Osteoblast (primary cell): ENCODE measurements around the gene PDLIM7. TPM values are rescaled to one million over a fixed set of nuclear protein-coding genes. Genes with fewer than 3 reads are reported as not detected.
A peak's percentile ranks its signal among the peaks of the same experiment; 100 is the strongest.

Experiments used
- DNase-seq: peaks from one replicate; pipeline ENCODE4 v3.0.0; 2011; ENCODE audit warnings: low spot score, mixed read lengths; ENCODE audit not compliant: insufficient read length; ENCODE audit errors: missing footprints
- H2AFZ ChIP-seq: 2 replicates; pipeline ENCODE4 v1.6.0; 2011; ENCODE audit warnings: mild to moderate bottlenecking, low read length
- H3K27ac ChIP-seq: 2 replicates; pipeline ENCODE4 v1.5.1; 2011; ENCODE audit warnings: mild to moderate bottlenecking, low read depth, low read length, moderate library complexity
- H3K27me3 ChIP-seq: 2 replicates; pipeline ENCODE4 v1.6.0; 2012; ENCODE audit warnings: mild to moderate bottlenecking, control low read depth, inconsistent platforms, low read length, moderate library complexity; ENCODE audit not compliant: insufficient read depth
- H3K36me3 ChIP-seq: 2 replicates; pipeline ENCODE4 v1.5.1; 2011; ENCODE audit warnings: mild to moderate bottlenecking, low read length, control low read depth, moderate library complexity; ENCODE audit not compliant: insufficient read depth
- H3K4me1 ChIP-seq: 2 replicates; pipeline ENCODE4 v1.5.1; 2011; ENCODE audit warnings: mild to moderate bottlenecking, low read length, control low read depth, moderate library complexity; ENCODE audit not compliant: insufficient read depth
- H3K4me2 ChIP-seq: 2 replicates; pipeline ENCODE4 v1.6.0; 2011; ENCODE audit warnings: mild to moderate bottlenecking, low read length; ENCODE audit not compliant: insufficient read depth
- H3K4me3 ChIP-seq: fragments of 200-600 bp; sonication (generic); 3 replicates; pipeline ENCODE4 v1.5.1; 2012; ENCODE audit warnings: mild to moderate bottlenecking, low read length, inconsistent platforms; ENCODE audit not compliant: insufficient read depth
- H3K79me2 ChIP-seq: 2 replicates; pipeline ENCODE4 v1.6.0; 2012; ENCODE audit warnings: mild to moderate bottlenecking, low read length, control low read depth, inconsistent platforms; ENCODE audit not compliant: insufficient read depth
- H3K9me3 ChIP-seq: 2 replicates; pipeline ENCODE4 v1.5.1; 2011; ENCODE audit warnings: low read depth, low read length, control low read depth
- H4K20me1 ChIP-seq: 2 replicates; pipeline ENCODE4 v1.6.0; 2012; ENCODE audit warnings: mild to moderate bottlenecking, low read length, control low read depth; ENCODE audit not compliant: insufficient read depth
- total RNA-seq: library from RNA; depleted of rRNA; stranded (reverse); fragments of >200 nt; gene quantifications from 2 replicates; pipeline ENCODE4 v1.2.3, GENCODE V29; 2012
- TF ChIP-seq, protein P1 (sequence below): IDR thresholded peaks from 2 replicates; pipeline ENCODE4 v1.5.1; 2011; ENCODE audit warnings: mild to moderate bottlenecking, low read depth, low read length, moderate library complexity; ENCODE audit errors: extremely low read depth

PDLIM7 gene
- total RNA-seq, 1 donor: 159 TPM

DNA sequence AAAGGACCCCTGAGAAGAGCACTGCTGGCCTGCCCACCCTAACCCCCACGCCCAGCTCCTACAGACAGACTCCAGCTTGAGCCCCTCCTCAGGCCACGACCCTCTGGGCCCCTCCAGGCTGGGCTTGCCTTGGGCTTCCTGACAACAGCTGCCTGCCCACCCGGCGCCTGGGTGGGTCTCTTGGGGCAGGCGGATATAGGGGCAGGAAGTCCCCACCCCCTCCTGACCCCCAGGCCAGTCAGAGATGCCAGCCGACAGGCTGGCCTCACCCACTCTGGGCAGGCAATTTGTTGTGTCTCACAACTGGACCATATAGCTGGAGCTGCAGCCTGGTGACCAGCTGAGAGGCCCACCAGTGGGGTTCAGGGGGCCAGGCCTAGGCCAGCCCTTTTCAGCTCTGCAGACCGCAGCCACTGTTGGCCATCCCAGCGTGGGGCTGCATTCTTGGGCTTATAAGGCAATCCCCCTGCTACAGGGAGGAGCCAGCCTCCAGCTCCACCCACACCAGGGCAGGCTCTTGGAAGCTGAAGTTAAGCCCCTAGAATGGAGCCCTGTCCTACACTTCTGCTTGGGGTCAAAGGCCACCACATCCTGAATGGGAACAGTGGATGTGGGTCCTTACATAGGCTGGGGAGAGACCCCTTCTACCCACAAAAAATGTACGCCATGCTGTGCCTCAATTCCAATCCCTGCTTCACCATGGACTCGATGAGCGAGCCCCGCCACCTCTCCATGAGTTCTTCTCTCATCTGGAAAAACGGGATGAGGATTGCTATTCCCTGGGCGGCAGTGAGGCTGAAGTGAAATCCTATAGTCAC lies 2.0 kb downstream of the PDLIM7 start:
- peak overlapping the region; percentile 91 for H3K4me3 ChIP-seq

DNA sequence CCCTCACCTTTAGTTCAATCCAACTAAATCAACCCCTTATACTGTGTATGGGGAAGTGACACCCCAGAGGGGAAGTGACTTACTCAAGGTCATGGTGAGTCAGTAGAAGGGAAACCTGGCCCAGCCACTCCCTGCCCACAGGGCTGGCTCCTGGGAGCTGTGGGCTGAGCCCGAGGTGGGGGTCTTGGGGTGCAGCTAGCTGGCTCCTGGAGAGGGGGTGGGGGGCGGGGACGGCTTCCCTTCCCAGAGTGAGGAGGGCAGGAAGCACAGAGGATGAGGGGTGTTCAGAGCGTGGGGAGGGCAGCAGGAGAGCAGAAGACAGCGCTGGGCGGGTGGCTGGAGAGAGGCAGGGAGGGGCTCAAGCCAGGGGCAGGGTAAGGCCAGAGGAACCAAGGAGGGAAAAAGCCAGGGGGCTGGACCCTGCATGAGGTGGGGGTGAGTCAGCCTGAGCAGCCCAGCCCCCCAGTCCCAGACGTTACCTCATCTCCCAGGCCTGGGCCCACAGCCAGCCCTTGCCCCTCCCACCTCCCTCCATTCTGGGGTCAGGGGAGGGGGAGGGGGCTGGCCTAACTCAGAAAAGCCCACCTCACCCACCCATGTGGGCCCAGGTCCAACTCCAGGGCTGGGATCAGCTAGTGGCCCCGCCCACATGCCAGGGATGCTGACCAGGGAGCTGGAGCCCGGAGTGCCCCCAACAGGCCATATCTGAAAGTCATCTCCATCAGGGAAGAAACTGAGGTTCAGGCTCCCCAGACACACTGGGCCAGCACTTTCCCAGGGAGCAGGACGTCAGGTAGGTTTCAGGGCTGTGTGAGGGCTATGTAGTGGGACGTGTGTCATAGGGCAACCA lies 2.8 kb downstream of the PDLIM7 start:
- H3K27me3 ChIP-seq: no peaks in the 10 kb centered on the region
- TF ChIP-seq, protein P1, sequence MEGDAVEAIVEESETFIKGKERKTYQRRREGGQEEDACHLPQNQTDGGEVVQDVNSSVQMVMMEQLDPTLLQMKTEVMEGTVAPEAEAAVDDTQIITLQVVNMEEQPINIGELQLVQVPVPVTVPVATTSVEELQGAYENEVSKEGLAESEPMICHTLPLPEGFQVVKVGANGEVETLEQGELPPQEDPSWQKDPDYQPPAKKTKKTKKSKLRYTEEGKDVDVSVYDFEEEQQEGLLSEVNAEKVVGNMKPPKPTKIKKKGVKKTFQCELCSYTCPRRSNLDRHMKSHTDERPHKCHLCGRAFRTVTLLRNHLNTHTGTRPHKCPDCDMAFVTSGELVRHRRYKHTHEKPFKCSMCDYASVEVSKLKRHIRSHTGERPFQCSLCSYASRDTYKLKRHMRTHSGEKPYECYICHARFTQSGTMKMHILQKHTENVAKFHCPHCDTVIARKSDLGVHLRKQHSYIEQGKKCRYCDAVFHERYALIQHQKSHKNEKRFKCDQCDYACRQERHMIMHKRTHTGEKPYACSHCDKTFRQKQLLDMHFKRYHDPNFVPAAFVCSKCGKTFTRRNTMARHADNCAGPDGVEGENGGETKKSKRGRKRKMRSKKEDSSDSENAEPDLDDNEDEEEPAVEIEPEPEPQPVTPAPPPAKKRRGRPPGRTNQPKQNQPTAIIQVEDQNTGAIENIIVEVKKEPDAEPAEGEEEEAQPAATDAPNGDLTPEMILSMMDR: peak; percentile 46
- DNase-seq: peak; percentile 100
- H3K4me3 ChIP-seq: peak overlapping the region; percentile 91
- H4K20me1 ChIP-seq: peaks cover 64% of the 10 kb centered on the region
- no peak overlapping the region for H2AFZ ChIP-seq
- H3K36me3 ChIP-seq: peaks cover 55% of the 10 kb centered on the region
- peaks cover 64% of the 10 kb centered on the region for H3K79me2 ChIP-seq
- H3K9me3 ChIP-seq: no peaks in the 10 kb centered on the region
- H3K27ac ChIP-seq: peak overlapping the region; percentile 78
- H3K4me1 ChIP-seq: peaks cover 51% of the 10 kb centered on the region
- peak overlapping the region; percentile 91 for H3K4me2 ChIP-seq

More for the DNA sequence above, 2.0 kb downstream of the PDLIM7 start:
- H4K20me1 ChIP-seq: peaks cover 55% of the 10 kb centered on the region
- H3K79me2 ChIP-seq: peaks cover 56% of the 10 kb centered on the region
- peak overlapping the region; percentile 78 for H3K27ac ChIP-seq
- H2AFZ ChIP-seq: no peak overlapping the region
- peaks cover 49% of the 10 kb centered on the region for H3K4me1 ChIP-seq
- H3K4me2 ChIP-seq: peak overlapping the region; percentile 91
- TF ChIP-seq, protein P1: no peak
- peak; percentile 98 for DNase-seq
- peaks cover 46% of the 10 kb centered on the region for H3K36me3 ChIP-seq
- H3K9me3 ChIP-seq: no peaks in the 10 kb centered on the region
- H3K27me3 ChIP-seq: no peaks in the 10 kb centered on the region

DNA sequence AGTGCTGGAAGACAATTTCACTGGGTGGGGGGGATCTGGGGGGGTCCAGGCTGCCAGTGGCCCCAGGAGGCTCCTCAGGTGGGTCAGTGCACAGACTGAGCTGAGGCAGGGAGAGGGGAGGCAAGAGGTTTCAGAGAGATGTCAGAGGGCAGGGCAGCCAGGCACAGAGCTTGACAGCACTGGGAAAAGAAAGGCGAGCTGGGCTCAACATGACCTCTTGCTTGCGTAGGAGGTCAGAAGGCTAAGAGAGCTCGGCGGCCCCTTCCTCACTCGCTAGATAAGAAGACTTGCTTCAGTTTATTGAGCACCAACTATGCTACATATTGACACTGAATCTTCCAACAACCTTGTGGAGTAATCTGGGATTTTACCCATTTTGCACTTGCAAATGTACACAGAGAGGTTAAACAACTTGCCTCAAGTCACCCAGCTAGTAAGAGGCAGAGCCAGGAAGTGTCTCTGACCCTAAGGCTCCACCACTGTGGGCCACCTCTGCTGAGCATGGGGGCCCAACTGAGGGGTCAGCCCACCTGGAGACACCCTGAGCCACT lies 3.5 kb downstream of the PDLIM7 start:
- H3K4me1 ChIP-seq: peaks cover 51% of the 10 kb centered on the region
- no peaks in the 10 kb centered on the region for H3K9me3 ChIP-seq
- H3K27ac ChIP-seq: peak overlapping the region; percentile 78
- H3K27me3 ChIP-seq: no peaks in the 10 kb centered on the region
- TF ChIP-seq, protein P1: no peak
- DNase-seq: no peak
- no peak overlapping the region for H2AFZ ChIP-seq
- peaks cover 67% of the 10 kb centered on the region for H3K79me2 ChIP-seq
- peaks cover 62% of the 10 kb centered on the region for H3K36me3 ChIP-seq
- H4K20me1 ChIP-seq: peaks cover 71% of the 10 kb centered on the region
- peak overlapping the region; percentile 36 for H3K4me3 ChIP-seq
- H3K4me2 ChIP-seq: peak overlapping the region; percentile 91
